MCF 10A (cell line): ENCODE results near the gene PRKCQ. TPM values are rescaled to one million over a fixed set of nuclear protein-coding genes. Genes with fewer than 3 reads are reported as not detected.

Experiments
- BruUV-seq: library from RNA; stranded (reverse); fragments of 400-500 nt; replicated peaks from 2 replicates; lab custom pipeline; 2021; lab: Mats Ljungman, UMichigan
- CTCF ChIA-PET: fragments of 300-600 bp; sonication (Branson Sonifier 250); formaldehyde crosslinking; extraction: SDS; loops from one replicate; lab custom pipeline; 2021; ENCODE audit warnings: antibody characterized with exemption, inconsistent platforms; lab: Yijun Ruan, JAX
- POLR2A ChIA-PET: fragments of 300-600, 350-650 bp; sonication (Branson Sonifier 250); formaldehyde crosslinking; extraction: SDS; loops from one replicate; lab custom pipeline; 2020; ENCODE audit warnings: antibody characterized with exemption, inconsistent platforms; lab: Yijun Ruan, JAX
- DNase-seq: peaks from one replicate; pipeline ENCODE4 v3.0.0-alpha.2; 2018; ENCODE audit not compliant: unreplicated experiment
- H3K27ac Mint-ChIP-seq: one replicate; pipeline ENCODE4 v1.8.0; 2022; ENCODE audit warnings: mild to moderate bottlenecking, low read depth, mixed read lengths; ENCODE audit not compliant: unreplicated experiment
- H3K27me3 Mint-ChIP-seq: one replicate; pipeline ENCODE4 v1.8.0; 2022; ENCODE audit warnings: mixed read lengths; ENCODE audit not compliant: insufficient read depth, unreplicated experiment
- H3K36me3 Mint-ChIP-seq: one replicate; pipeline ENCODE4 v1.8.0; 2022; ENCODE audit warnings: mild to moderate bottlenecking, moderate library complexity, mixed read lengths; ENCODE audit not compliant: insufficient read depth, unreplicated experiment
- H3K4me1 Mint-ChIP-seq: one replicate; pipeline ENCODE4 v1.8.0; 2022; ENCODE audit warnings: mixed read lengths; ENCODE audit not compliant: insufficient read depth, unreplicated experiment
- H3K4me3 Mint-ChIP-seq: one replicate; pipeline ENCODE4 v1.8.0; 2022; ENCODE audit warnings: mild to moderate bottlenecking, moderate library complexity, mixed read lengths; ENCODE audit not compliant: unreplicated experiment
- H3K9me3 Mint-ChIP-seq: one replicate; pipeline ENCODE4 v1.8.0; 2022; ENCODE audit warnings: mixed read lengths; ENCODE audit not compliant: unreplicated experiment
- CTCF ChIP-seq: fragments of 200-600 bp; IDR thresholded peaks from one replicate; pipeline ENCODE4 v1.8.0; 2022; ENCODE audit warnings: antibody characterized with exemption, mild to moderate bottlenecking; ENCODE audit not compliant: unreplicated experiment
- intact Hi-C: fragments of 100-400 bp; cut with micrococcal nuclease; formaldehyde crosslinking; loops from 2 replicates; pipeline ENCODE4 v1.14.1; 2022
- total RNA-seq: library from RNA; stranded (reverse); gene quantifications from 2 replicates; pipeline ENCODE4 v1.2.3, GENCODE V29; 2022

The PRKCQ gene
- total RNA-seq, 1 experiment from 2014 or later: 0.44 TPM

GRCh38 chr10:6513476-6513875 lies 66.6 kb downstream of the PRKCQ start:
- BruUV-seq: no TSS peak
- Mint-ChIP-seq H3K27me3 (no peaks in the 10 kb centered on the region), H3K9me3 (peaks cover 10% of the 10 kb centered on the region), H3K4me1 (no peaks in the 10 kb centered on the region), H3K27ac (no peak overlapping the region), H3K4me3 (no peak overlapping the region), H3K36me3 (no peaks in the 10 kb centered on the region)
- intact Hi-C loops: no loop called here
- POLR2A ChIA-PET: no interaction called here
- CTCF ChIA-PET: interaction anchor here (0.6 kb wide), 1 partner anchor 75 kb away, joined by 4 read pairs; no protein-coding TSS in a partner anchor
- no peak for DNase-seq
- no peak for TF ChIP-seq CTCF

GRCh38 chr10:6512182-6512581 lies 67.9 kb downstream of the PRKCQ start:
- no peak for DNase-seq
- Mint-ChIP-seq H3K4me3 (no peak overlapping the region), H3K4me1 (no peaks in the 10 kb centered on the region), H3K27me3 (no peaks in the 10 kb centered on the region), H3K36me3 (no peaks in the 10 kb centered on the region), H3K27ac (no peak overlapping the region), H3K9me3 (peaks cover 10% of the 10 kb centered on the region)
- ChIA-PET CTCF (no interaction called here), POLR2A (no interaction called here)
- no peak for TF ChIP-seq CTCF
- no TSS peak for BruUV-seq
- intact Hi-C loops: no loop called here

GRCh38 chr10:6511347-6511746 lies 68.7 kb downstream of the PRKCQ start:
- no TSS peak for BruUV-seq
- no peak overlapping the region for H3K27ac Mint-ChIP-seq
- H3K9me3 Mint-ChIP-seq: peaks cover 10% of the 10 kb centered on the region
- H3K4me3 Mint-ChIP-seq: no peak overlapping the region
- ChIA-PET CTCF (no interaction called here), POLR2A (no interaction called here)
- no peak for TF ChIP-seq CTCF
- DNase-seq: no peak
- intact Hi-C loops: no loop called here
- no peaks in the 10 kb centered on the region for H3K4me1 Mint-ChIP-seq
- no peaks in the 10 kb centered on the region for H3K27me3 Mint-ChIP-seq
- no peaks in the 10 kb centered on the region for H3K36me3 Mint-ChIP-seq

GRCh38 chr10:6507311-6507710 lies 72.8 kb downstream of the PRKCQ start:
- Mint-ChIP-seq H3K36me3 (no peaks in the 10 kb centered on the region), H3K27ac (no peak overlapping the region), H3K4me3 (no peak overlapping the region), H3K27me3 (no peaks in the 10 kb centered on the region), H3K4me1 (peaks cover 13% of the 10 kb centered on the region), H3K9me3 (peaks cover 10% of the 10 kb centered on the region)
- TF ChIP-seq CTCF: no peak
- intact Hi-C loops: no loop called here
- no peak for DNase-seq
- ChIA-PET POLR2A (no interaction called here), CTCF (interaction anchor here (0.5 to 1.1 kb wide), 2 partner anchors 10 to 69 kb away, joined by 3 to 4 read pairs; no protein-coding TSS in a partner anchor)
- BruUV-seq: no TSS peak
